C4-2B (cell line): ENCODE measurements around the gene GCNT1.

Experiments used
- CTCF ChIP-seq: fragments of 450-650 bp; conservative IDR thresholded peaks from 2 replicates; pipeline ENCODE4 v1.5.1; 2017; ENCODE audit warnings: mild to moderate bottlenecking
- ZFX ChIP-seq: fragments of 450-650 bp; IDR thresholded peaks from 2 replicates; pipeline ENCODE4 v1.6.1; 2017

GRCh38 chr9:76502746-76503145 is 43.8 kb downstream of the GCNT1 start:
- TF ChIP-seq ZFX, result no peak
- TF ChIP-seq CTCF, result no peak
